VCaP (cell line): ENCODE results near the gene ENKUR.

Experiments used
- H3K27ac ChIP-seq: fragments of 450-650 bp; 2 replicates; pipeline ENCODE4 v1.5.1; 2017
- TF ChIP-seq, protein P1 (sequence below): fragments of 450-650 bp; conservative IDR thresholded peaks from 2 replicates; pipeline ENCODE4 v1.5.1; 2017; ENCODE audit warnings: mild to moderate bottlenecking, moderate library complexity

ENKUR gene

DNA sequence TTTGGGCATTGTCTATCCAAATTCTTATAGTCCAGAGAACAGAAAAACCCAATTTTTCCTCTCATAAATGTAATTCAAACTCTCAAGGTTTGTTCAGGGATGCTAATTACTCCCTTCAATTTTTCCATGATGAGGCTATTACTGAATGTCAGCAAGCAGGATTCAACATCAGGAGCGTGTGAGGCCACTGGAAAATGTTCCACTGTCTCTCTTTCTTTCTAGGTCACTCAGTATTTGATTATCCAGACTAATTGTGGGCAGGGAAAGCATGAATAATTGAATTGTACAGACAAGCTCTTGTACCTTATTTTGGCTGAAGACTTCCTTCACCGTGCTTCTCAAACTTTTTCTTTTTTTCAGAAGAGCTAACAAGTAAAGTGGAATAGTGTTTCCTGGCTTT, 31.1 kb upstream of the ENKUR start:
- no peak overlapping the region for H3K27ac ChIP-seq
- TF ChIP-seq, protein P1, sequence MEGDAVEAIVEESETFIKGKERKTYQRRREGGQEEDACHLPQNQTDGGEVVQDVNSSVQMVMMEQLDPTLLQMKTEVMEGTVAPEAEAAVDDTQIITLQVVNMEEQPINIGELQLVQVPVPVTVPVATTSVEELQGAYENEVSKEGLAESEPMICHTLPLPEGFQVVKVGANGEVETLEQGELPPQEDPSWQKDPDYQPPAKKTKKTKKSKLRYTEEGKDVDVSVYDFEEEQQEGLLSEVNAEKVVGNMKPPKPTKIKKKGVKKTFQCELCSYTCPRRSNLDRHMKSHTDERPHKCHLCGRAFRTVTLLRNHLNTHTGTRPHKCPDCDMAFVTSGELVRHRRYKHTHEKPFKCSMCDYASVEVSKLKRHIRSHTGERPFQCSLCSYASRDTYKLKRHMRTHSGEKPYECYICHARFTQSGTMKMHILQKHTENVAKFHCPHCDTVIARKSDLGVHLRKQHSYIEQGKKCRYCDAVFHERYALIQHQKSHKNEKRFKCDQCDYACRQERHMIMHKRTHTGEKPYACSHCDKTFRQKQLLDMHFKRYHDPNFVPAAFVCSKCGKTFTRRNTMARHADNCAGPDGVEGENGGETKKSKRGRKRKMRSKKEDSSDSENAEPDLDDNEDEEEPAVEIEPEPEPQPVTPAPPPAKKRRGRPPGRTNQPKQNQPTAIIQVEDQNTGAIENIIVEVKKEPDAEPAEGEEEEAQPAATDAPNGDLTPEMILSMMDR: no peak

DNA sequence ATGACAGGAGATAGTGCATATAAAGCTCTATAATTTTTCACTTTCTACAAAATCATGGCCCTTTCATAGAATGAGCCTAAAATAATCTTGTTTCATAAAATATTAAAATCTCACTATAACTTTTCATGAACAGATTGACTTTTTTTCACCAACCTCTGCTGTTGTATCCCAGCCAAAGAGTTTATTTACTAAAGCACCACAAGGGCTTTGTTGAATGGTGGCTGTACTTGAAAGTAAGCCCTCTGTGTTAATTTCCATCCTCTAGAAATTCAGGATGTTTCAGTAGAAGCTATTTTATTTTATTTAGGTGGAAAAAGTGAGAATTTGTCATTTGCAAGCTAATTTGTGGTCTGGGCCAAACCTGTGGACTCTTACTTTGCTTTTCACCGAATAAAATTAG, 30.7 kb upstream of the ENKUR start:
- TF ChIP-seq, protein P1: no peak
- H3K27ac ChIP-seq: no peak overlapping the region

DNA sequence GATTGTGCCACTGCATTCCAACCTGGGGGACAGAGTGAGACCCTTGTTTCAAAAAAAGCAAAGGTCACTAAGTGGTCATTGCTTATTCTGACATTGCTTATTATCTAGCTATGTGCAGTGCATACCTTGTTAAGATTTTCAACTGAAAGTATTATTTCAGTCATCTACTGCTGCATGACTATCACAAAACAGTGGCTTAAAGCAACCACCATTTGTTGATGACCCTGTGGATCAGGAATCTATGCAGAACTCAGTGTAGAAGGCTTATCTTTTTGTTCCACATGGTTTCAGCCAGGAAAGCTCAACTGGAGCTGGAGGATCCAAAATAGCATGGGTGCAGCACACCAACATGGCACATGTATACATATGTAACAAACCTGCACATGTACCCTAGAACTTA, 23.6 kb upstream of the ENKUR start:
- no peak overlapping the region for H3K27ac ChIP-seq
- TF ChIP-seq, protein P1: no peak

DNA sequence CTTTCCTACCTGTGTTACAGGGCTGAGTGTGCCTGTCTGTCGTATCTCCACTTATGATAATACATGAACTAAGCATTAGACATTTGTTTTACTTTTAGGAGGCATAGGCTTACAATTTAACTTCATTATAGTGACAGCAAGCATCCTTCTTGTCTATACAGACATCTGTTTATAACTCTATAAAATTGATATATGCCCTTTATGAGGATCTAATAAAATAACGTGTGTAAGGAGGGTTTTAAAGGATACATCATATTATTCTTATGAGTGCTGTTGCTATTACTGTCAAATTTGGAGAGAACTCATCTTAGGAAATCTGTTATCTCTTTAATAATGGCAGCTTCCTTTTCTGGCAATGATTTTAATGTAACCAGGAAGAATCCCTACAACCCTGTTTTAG, 22.4 kb upstream of the ENKUR start:
- H3K27ac ChIP-seq: no peak overlapping the region
- TF ChIP-seq, protein P1: no peak

DNA sequence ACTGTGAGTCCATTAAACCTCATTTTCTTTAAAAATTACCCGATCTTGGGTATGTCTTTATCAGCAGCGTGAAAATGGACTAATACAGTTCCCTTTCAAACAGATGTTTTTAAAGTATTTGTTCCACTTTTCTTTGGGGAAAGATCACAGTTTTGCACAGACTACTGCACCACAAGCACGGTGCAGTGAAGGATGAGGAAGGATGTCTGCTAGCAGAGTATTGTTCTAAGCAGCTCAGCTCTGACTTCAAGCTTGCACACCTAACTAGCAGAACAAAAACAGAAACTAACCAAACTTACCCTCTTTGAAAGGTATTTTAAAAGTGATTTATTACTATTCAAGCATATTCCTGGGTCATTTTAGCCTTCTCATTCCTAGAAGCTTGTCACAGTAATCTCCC, 20.4 kb upstream of the ENKUR start:
- TF ChIP-seq, protein P1: no peak
- no peak overlapping the region for H3K27ac ChIP-seq

DNA sequence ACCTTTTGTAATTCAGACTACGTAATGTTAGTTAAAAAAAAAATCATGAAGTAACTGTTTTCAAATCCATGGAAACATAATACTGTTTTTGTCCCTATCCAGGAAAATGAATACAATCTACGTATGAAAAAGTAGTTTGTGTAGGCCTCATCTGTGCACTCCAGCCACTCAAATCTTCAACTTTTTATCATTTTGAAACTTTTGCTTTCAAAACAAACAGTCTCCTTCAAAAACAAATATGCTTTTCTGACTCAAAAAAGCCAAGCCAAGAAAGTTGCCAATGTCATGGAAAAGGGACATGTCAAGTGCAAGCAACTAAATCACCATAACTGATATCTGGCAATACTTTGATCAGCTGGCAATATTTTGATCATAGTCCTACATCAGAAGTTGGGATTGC, 13.6 kb upstream of the ENKUR start:
- TF ChIP-seq, protein P1: no peak
- H3K27ac ChIP-seq: no peak overlapping the region

DNA sequence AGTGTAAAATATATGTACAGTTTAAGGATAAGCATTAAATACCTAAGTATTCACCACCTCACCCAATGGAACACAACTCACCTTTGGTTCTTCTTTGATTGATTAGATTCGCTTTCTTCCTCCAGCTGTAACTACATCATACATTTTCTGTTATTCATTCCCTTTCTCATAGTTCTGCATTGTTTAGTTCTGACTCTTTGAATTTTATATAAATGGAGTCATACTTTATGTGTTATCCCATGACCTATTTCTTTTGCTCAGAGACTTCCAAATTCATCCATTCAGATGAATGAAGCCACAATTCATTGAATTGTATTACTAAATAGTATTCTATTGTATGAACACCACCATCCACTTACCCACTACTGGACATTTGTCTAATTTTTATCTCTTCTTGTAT, 12.8 kb upstream of the ENKUR start:
- H3K27ac ChIP-seq: no peak overlapping the region
- TF ChIP-seq, protein P1: no peak

DNA sequence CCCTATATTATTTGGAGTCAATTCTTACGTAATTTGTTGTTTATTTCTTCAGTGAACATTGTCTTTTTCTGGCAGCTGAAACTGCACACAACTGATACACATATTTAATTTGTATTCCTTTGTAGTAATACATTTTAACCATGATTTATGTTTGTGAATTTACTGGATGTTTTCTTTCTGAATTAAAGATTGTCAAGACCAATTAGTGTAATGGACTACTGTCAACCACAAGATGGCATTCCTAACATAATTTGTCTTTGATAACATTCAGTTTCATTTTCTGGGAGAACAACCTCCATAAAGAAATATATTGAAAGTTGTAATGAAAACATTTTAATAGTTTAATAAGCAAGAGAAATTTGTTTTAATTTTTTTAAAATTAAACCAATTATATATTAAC, 10.5 kb upstream of the ENKUR start:
- no peak overlapping the region for H3K27ac ChIP-seq
- TF ChIP-seq, protein P1: peak; percentile 72
